Large intestine (tissue), 3 donors: Measurements from ENCODE around the gene ACTR3. TPM values are rescaled to one million over a fixed set of nuclear protein-coding genes. Genes with fewer than 3 reads are reported as not detected.

Source experiments
- DNase-seq, 2 donors: peaks; one replicate each; pipeline versions ENCODE4 v3.0.0 to v3.0.0-alpha.2; 2013
- H3K27ac ChIP-seq: one replicate; pipeline ENCODE4 v1.5.1; 2013; ENCODE audit warnings: low read length
- H3K27me3 ChIP-seq: 2 replicates; pipeline ENCODE4 v1.6.1; 2013; ENCODE audit warnings: low read length; ENCODE audit not compliant: control insufficient read depth, insufficient read depth
- H3K36me3 ChIP-seq: 2 replicates; pipeline ENCODE4 v1.6.1; 2013; ENCODE audit warnings: low read length; ENCODE audit not compliant: control insufficient read depth, insufficient read depth
- H3K4me1 ChIP-seq: one replicate; pipeline ENCODE4 v1.6.1; 2013; ENCODE audit warnings: low read length; ENCODE audit not compliant: control insufficient read depth, insufficient read depth
- H3K4me3 ChIP-seq: one replicate; pipeline ENCODE4 v1.5.1; 2013; ENCODE audit warnings: low read length
- H3K9me3 ChIP-seq: one replicate; pipeline ENCODE4 v1.6.1; 2013; ENCODE audit warnings: mild to moderate bottlenecking, low read depth, low read length, moderate library complexity; ENCODE audit not compliant: control insufficient read depth
- WGBS: methylation state at CpG from one replicate; pipeline ENCODE4 v1.1.5; 2013; ENCODE audit warnings: low lambda C conversion rate; ENCODE audit not compliant: insufficient coverage; 5-methylcytosine and 5-hydroxymethylcytosine counted together
- polyA plus RNA-seq: library from polyadenylated mRNA; unstranded; fragments of 120-200 nt; gene quantifications from one replicate; pipeline ENCODE4 v1.2.1, GENCODE V29; 2013

Gene ACTR3
- polyA plus RNA-seq, 1 donor, result 148 TPM

DNA sequence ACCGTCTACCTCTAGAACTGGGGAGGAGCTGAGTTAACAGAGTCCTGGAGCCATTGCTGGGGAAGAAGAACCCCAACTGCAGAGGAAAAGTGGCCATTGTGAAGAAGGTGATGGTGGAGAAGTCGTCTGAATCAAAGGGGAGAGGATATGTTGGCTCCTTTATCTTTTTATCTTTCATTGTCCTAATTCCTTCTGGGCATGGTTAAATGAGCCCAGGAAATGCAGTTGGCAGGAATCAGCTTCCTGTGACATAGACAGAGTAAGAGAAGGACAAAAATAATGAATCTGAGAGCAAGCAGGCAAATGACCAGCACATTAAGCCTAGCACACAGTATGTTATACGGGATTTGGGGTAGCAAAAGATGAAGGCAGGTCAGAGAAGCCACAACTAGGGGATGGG is 16.0 kb upstream of the ACTR3 start:
- Histone ChIP-seq H3K27me3 (no peaks in the 10 kb centered on the region), H3K27ac (no peak overlapping the region), H3K36me3 (no peaks in the 10 kb centered on the region), H3K9me3 (no peaks in the 10 kb centered on the region), H3K4me1 (peaks cover 15% of the 10 kb centered on the region), H3K4me3 (no peak overlapping the region)
- DNase-seq, result no peak
- 48% methylated on average over 2 of the region's 3 CpGs for WGBS

DNA sequence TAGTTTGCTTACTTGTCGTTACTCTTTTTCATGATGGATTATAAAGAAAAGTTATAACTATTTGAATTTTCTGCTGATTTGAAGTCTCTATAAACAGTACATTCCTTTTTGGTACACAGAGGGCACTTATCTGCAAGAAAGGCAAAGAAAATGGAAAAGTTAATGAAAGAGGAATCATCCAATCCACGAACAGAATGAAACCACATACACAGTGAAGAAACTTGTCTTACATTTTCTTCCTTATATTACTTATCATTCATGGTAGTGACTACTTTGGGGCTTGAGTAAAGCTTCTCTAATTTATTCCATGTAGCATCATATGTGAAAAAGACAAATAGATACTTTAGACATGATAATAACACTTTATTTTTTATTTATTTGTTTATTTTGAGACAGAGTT is 14.8 kb upstream of the ACTR3 start:
- H3K27me3 ChIP-seq, result no peaks in the 10 kb centered on the region
- peaks cover 15% of the 10 kb centered on the region for H3K4me1 ChIP-seq
- H3K36me3 ChIP-seq, result no peaks in the 10 kb centered on the region
- no peak overlapping the region for H3K27ac ChIP-seq
- no peaks in the 10 kb centered on the region for H3K9me3 ChIP-seq
- DNase-seq, result no peak
- H3K4me3 ChIP-seq, result no peak overlapping the region
- WGBS, result 75% methylated on average over 1 of the region's 2 CpGs

DNA sequence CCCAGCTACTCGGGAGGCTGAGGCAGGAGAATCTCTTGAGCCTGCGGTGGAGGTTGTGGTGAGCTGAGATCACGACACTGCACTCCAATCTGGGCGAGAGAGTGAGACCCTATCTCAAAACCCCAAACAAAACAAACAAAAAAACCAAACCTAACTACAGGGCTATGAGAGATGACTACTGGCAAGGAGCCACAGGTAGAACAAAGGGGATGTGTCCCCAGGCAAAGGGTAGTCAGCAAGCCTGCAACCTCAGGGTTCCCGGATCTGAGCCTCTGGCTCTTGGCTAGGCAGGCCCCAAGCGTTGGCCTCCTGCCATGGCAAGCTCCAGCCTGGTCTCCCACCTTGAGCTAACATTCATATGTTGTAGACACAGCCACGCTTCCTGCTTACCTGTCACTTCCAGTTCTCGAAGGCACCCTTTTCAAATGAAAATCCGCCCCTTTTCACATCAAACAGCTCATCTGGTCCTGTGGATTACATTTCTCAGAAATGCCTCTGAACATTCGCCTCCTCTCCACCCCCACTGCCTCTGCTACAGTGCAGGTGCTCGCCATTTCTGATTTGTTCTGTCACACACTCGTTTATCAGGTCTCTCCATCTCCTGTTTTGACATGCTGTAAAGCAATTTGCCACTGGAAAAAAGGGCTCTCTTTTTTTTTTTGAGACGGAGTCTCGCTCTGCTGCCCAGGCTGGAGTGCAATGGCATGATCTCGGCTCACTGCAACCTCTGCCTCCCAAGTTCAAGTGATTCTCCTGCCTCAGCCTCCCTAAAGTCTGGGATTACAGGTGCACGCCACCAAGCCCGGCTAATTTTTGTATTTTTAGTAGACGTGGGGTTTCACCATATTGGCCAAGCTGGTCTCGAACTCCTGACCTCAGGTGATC is 13.1 kb upstream of the ACTR3 start:
- H3K27me3 ChIP-seq, result no peaks in the 10 kb centered on the region
- H3K36me3 ChIP-seq, result no peaks in the 10 kb centered on the region
- H3K4me1 ChIP-seq, result peaks cover 15% of the 10 kb centered on the region
- H3K27ac ChIP-seq, result peak overlapping the region; percentile 72
- no peak overlapping the region for H3K4me3 ChIP-seq
- peak; percentile 44 to 76 for DNase-seq
- no CpG with 5 or more reads among the region's 19 CpGs for WGBS
- H3K9me3 ChIP-seq, result no peaks in the 10 kb centered on the region

DNA sequence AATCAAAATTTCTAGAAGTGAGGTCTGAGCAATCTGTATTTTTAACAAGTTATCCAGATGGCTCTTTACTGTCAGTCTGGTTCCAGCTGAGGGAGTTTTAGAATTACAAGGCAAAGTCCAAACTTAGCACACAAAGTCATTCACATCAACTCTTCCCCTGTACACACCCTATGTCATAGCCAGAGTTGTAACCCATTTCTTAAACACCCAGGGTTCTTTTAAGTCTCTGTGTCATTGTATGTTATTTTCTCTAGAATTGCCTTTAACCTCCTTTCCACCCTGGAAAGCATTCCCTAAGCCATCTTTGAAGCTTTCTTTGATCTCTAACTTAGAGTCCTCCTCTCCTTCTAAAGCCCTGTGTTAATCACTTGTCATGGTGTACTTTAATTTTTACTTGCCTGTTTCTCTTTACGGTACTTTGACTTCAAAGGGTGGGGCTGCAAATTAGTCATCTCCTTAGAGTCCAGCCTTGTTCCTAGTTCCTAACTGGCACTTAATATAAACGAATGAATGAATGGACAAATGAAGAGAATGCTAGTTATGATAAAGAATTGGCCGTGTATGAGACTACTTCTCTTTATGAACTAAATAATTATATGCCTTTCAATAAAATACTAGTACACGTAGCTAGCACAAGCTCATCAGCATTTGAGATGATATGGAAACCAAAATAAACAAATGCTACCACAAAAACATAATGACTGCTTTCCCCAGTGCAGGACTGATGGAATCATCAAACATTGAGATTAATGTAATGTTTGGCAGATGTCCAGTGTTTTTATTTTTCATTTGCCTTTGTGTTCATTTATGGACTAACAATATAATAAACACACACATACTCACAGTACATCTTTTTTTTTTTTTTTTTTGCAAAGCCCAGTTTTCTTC is 11.9 kb upstream of the ACTR3 start:
- Histone ChIP-seq H3K36me3 (no peaks in the 10 kb centered on the region), H3K27me3 (no peaks in the 10 kb centered on the region), H3K9me3 (no peaks in the 10 kb centered on the region), H3K4me1 (peaks cover 15% of the 10 kb centered on the region), H3K27ac (peak overlapping the region; percentile 72), H3K4me3 (no peak overlapping the region)
- DNase-seq, result peak; percentile 77 to 92
- WGBS, result 35% methylated on average over 2 of the region's 4 CpGs

DNA sequence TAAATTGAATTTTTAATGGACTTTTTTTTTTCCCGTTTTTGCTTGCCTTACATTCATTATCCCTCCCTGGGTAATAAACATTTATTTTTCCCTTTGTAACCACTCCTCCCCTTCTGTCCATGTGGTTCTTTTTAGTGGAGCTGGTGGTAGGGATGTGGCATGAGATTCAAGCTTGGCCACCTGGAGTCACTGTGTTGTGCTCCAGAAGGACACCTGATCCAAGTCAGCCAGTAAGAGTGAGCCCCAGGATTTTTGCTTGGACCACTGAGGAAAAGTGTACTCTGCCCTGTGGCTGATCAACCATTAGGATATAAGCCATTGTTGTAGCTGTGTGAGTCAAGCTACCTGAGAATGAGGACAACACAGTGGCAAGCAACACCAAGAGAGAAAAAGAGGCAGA is 11.1 kb upstream of the ACTR3 start:
- no peaks in the 10 kb centered on the region for H3K9me3 ChIP-seq
- DNase-seq, result no peak
- H3K36me3 ChIP-seq, result no peaks in the 10 kb centered on the region
- no peaks in the 10 kb centered on the region for H3K27me3 ChIP-seq
- peak overlapping the region; percentile 72 for H3K27ac ChIP-seq
- WGBS, result no CpG with 5 or more reads among the region's 1 CpG
- peaks cover 15% of the 10 kb centered on the region for H3K4me1 ChIP-seq
- no peak overlapping the region for H3K4me3 ChIP-seq

DNA sequence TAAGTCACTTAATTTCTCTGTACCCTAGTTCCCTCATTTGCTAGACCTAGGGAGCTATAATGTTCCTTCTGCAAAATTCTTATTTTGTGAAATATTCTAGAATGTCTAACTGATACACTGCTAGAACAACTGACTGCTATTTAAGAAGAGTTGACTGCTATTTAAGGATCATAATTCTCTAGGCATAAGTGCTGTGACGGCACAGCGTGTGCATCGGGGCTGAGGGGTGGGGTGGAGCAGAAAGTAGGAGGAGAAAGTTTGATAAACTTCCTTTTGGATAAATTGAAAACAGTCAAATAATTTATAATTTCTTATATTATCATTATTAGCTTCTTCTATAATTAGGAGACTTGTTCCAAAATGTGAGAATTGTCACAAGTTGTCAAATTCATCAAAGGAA is 10.4 kb upstream of the ACTR3 start:
- DNase-seq, result no peak
- Histone ChIP-seq H3K36me3 (no peaks in the 10 kb centered on the region), H3K9me3 (no peaks in the 10 kb centered on the region), H3K27me3 (no peaks in the 10 kb centered on the region), H3K27ac (no peak overlapping the region), H3K4me3 (no peak overlapping the region), H3K4me1 (peaks cover 15% of the 10 kb centered on the region)
- WGBS, result 78% methylated on average over 3 of the region's 3 CpGs

DNA sequence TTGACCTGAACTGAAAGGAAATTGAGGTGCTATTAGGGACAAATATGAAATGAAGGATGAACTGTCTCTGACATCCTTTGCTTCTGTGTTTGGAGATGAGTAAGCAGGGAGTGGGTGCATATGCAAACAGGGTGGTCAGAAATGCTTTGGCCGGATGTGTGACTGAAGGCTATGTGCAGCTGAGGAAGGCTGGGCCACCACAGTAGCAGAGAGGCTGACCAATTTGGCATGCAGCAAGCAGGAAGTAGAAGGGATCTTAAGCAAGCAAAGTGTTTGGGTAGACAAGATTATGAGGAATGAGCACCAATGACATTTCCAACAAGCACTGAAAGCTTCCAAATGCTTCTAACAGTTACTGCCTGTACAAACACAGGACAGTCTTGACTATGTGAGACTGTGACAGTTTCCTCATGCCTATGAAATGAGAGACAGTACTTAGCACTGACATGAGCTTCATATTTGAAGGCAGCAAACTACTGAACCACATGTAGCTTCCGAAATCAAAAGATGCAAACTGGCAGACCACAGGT is 3.3 kb upstream of the ACTR3 start:
- H3K4me3 ChIP-seq, result no peak overlapping the region
- DNase-seq, result peak; percentile 19 to 31
- H3K27me3 ChIP-seq, result no peaks in the 10 kb centered on the region
- H3K36me3 ChIP-seq, result no peaks in the 10 kb centered on the region
- H3K4me1 ChIP-seq, result peaks cover 9% of the 10 kb centered on the region
- no peak overlapping the region for H3K27ac ChIP-seq
- WGBS, result no CpG with 5 or more reads among the region's 2 CpGs
- no peaks in the 10 kb centered on the region for H3K9me3 ChIP-seq

DNA sequence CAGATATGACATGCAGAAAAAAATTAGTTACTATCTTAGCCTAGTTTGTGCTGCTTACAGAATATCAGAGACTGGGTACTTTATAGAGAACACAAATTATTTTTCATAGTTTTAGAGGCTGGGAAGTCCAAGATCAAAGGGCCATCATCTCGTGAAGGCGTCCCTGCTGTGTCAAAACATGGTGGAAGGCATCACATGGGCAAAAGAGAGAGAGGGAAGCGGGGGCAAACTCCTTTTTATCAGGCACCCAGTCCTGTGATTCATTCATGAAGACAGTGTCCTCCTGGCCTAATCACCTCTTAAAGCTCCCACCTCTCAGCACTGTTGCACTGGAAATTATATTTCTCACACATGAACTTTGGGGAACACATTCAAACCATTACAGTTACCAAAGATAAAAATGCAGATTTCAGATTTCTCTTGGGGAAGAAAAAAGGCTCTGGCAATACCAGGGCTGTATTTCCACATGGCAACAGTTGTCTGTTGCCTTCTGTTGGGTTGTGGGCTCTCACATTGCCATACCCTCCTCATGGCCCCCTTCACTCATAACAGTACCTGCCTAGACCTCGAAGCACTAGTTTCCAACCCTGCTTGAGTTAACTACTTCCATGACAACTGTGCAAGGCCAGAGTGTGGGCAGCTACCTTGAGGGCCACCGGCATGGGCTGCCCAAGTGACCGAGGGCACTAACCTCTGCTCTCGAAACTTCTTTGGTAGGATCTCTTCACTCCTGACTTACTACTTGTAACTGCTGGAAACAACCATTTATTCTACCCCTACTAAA is 2.7 kb upstream of the ACTR3 start:
- H3K27ac ChIP-seq, result no peak overlapping the region
- peaks cover 12% of the 10 kb centered on the region for H3K4me1 ChIP-seq

DNA sequence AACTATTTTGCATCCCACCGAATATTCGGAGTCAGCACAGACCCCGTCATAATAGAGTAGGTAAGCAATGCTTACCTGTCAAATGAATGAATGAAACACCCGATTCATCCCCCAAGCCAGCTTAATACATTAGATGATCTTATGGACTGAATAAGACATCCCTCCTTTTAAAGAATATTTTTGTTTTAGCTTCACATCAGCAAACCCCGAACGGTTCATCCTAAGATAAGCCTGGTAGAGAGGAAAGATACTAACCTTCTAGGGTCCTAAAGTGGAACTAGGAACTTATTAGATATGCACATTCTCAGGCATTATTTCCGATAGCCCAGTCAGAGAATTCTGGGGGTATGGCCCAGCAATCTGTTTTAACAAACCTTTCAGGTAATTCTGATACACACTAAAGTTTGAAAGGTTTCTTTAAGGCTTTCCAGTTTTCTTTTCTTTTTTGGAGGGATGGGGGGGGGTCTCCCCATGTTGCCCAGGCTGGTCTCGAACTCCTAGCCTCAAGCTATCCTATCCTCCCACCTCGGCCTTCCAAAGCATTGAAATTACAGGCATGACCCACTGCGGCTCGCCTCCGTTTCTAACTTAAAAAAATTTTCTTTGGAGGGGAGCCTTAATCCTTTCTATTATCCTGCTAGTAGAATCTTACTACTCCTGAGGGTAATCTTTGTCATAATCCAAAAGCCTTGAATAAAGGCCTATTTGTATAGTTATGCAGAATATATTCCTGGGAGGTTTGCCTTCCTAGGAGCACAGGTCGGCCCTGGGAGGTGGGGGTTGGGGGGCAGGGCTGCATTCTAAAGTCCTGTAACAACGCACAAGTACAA is 1.0 kb upstream of the ACTR3 start:
- 20% methylated on average over 1 of the region's 14 CpGs for WGBS
- peak overlapping the region; percentile 98 for H3K27ac ChIP-seq
- no peaks in the 10 kb centered on the region for H3K9me3 ChIP-seq
- H3K27me3 ChIP-seq, result no peaks in the 10 kb centered on the region
- H3K4me3 ChIP-seq, result peak overlapping the region; percentile 69
- H3K36me3 ChIP-seq, result no peaks in the 10 kb centered on the region
- peaks cover 16% of the 10 kb centered on the region for H3K4me1 ChIP-seq
- DNase-seq, result peak; percentile 16 to 52

More for the DNA sequence above, 2.7 kb upstream of the ACTR3 start:
- Histone ChIP-seq H3K27me3 (no peaks in the 10 kb centered on the region), H3K4me3 (no peak overlapping the region), H3K36me3 (no peaks in the 10 kb centered on the region), H3K9me3 (no peaks in the 10 kb centered on the region)
- WGBS, result no CpG with 5 or more reads among the region's 7 CpGs
- no peak for DNase-seq
